T follicular helper cell (primary cell): ENCODE data around the gene MYO15A.

Experiments
- DNase-seq: peaks from one replicate; pipeline ENCODE4 v3.0.0-alpha.2; 2020; ENCODE audit warnings: low read depth

The MYO15A gene

GRCh38 chr17:18159551-18160120 is 51.1 kb downstream of the MYO15A start:
- no peak for DNase-seq

- no peak for DNase-seq
These were observed 51.7 kb downstream of the MYO15A start for GRCh38 chr17:18160128-18160856.

- no peak for DNase-seq
These were observed 52.9 kb downstream of the MYO15A start for GRCh38 chr17:18161207-18162145.

DNA sequence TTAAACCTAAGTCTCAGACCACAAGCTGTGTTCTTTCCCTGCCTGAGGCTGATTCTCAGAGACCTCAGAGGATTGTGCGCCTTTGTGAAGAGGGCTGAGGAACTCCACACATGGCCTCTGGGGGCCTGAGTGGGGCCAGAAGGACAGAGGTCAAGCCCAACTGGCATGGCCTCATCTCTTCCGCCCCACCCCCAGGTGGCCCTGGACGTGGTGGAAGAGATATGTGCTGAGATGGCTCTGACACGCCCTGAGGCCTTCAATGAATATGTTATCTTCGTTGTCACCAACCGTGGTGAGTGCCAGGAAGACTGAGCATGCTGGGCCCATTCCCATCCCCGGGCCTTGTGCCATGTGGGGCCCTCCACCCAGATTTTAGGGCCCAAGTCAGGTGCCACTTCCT is 55.0 kb downstream of the MYO15A start:
- no peak for DNase-seq

DNA sequence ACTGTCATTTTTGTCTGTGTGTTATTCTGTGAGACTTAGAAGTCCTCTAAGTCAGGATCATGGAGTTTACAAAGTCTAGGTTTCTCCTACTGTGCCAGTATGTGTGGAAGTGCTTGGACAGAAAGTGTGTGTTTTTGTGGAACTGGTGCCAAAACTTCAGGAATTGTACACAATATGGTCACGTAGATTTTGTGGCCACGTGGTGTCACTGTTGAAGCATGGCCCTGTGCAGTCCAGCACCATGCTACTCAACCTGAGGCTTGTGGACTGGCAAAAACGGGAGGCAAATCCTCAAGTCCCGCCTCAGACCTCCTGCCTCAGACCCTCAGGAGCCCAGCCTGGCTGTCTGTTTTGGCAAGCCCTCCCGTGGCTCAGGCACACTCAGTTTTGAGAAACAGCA is 58.3 kb downstream of the MYO15A start:
- DNase-seq = no peak

DNA sequence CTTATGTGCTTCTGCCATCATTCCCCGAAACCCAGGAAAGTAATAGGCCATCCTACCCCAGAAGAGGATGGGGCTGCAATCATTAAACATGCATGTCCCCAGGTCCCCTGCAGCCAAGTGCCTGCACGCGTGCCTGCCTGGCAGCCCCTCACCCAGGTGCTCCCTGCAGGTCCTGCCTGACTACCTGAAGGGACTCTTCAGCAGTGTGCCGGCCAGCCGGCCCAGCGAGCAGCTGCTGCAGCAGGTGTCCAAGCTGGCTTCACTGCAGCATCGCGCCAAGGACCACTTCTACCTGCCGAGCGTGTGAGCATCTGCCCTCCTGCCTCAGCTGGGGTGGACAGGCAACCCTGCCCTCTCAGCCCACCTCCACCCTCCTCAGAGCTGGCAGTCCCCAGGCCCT is 58.9 kb downstream of the MYO15A start:
- DNase-seq = no peak

DNA sequence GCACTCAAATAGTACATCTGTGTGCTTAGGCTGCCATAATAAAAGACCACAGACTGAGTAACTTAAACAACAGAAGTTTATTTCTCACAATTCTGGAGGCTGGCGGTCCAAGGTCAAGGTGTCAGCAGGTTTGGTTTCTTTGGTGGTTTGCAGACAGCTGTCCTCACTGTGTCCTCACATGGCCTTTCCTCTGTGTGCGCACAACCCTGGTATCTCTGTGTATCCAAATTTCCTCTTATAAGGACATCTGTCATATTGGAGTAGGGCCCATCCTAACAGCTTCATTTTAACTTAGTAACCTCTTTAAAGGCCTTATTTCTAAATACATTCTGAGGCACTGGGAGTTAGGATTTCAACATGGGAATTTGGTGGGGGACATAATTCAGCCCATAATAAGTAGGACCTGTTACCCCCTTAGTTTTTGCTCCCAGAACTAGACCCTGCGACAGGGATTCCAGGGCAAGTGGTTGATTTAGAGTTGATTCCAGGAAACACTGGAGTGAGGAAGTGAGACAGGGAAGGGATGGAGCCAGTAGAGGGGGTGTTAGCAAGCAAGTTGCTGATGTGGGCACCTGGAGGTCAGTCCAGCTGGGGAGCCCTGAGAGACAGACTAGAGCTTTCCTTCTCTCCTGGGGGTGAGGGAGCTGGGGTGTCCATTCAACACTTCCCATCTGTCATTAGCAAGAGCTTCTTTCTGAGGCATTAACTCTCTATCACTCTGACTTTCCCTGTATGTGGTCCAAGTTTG is 64.1 kb downstream of the MYO15A start:
- DNase-seq = no peak

DNA sequence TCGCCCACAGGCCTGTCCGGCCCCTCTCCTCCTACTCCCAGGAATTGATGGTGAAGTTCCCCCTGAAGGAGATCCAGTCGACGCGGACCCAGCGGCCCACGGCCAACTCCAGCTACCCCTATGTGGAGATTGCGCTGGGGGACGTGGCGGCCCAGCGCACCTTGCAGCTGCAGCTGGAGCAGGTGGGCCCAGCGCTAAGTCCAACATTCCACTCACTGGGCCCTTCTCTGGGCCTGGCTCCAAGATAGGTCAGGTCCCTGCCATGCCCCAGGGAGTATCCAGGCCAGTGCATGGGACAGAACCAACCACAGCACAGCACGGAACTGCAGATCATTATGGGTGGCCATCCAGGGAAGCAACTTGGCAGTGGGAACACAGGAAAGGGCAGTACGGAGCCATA is 65.2 kb downstream of the MYO15A start:
- DNase-seq = no peak

- no peak for DNase-seq
These were observed 67.6 kb downstream of the MYO15A start for GRCh38 chr17:18176176-18176575.

DNA sequence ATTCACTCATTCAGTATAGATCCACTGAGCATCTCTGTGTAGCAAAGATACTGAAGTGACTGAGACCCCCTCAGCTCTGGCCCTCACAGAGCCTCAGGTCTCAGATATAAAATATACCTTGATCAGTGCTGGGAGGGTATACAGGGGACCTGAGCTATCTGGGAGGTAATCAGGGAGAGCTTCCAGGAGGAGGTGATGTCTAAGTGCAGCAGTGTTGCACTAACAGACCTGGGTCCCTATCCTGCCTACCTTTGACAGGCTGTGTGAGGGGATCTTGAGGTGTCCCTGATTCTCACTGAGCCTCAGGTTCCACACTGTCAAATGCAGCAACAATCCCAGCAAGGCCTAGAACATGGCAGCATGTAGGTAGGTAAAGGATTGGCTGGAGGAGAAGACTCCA is 68.6 kb downstream of the MYO15A start:
- no peak for DNase-seq

DNA sequence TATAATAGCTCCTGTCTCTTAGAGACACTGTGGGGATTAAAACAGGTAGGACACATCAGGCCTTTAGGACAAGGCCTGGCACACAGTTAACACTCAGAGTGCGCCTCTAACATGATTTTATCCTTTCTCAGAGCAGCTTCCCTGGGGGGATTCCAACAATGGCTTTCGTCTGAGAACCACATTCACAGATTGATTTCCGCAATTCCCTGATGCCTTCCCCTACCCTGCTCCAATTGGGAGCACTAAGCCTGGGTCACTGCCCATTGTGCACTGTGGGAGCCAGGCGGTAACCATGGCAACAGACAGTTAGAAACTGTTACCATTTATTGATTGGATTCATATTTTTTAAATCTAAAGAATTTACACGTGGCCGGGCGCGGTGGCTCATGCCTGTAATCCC is 69.2 kb downstream of the MYO15A start:
- no peak for DNase-seq

GRCh38 chr17:18179196-18179595 is 70.6 kb downstream of the MYO15A start:
- no peak for DNase-seq

DNA sequence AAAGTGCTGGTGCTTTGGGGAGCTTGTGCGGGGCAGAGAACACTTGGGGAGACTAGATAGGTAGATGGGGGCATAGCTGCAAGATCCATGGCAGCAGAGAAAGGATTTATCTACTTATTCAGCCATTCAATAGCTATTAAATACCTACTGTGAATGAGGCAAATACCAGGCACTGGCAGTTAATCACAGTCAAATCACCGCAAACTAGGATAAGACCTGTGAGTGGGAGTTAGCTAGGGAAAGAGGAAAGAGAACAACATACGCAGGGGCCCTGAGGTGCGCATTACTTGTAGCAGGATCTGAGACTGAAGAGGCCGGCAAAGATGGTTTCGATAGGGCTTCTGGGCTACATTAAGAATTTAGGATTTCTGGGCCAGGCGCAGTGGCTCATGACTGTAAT is 71.2 kb downstream of the MYO15A start:
- no peak for DNase-seq

DNA sequence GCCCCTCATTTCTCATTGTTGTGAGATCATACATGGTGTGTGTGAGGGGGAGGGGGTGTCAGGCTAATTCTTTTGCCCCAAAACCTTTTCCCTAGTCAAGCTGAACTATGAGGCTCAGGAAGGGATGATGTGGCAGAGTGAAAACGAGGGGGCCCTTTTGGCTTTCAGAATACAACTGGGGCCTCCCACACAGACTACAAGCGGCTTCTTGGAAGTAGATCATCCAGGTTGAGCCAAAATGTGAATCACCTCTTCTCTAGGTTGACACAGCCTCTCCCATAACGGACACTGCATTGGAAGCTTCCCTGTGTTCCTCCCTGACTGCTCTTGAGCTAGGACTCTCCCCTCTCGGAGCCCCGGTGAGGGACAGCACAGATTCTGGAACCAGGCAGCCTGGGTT is 72.8 kb downstream of the MYO15A start:
- no peak for DNase-seq

- peak; percentile 7 for DNase-seq
These were observed 73.8 kb downstream of the MYO15A start for GRCh38 chr17:18182110-18182977.

- peak; percentile 67 for DNase-seq
These were observed 74.4 kb downstream of the MYO15A start for GRCh38 chr17:18182978-18183333.

DNA sequence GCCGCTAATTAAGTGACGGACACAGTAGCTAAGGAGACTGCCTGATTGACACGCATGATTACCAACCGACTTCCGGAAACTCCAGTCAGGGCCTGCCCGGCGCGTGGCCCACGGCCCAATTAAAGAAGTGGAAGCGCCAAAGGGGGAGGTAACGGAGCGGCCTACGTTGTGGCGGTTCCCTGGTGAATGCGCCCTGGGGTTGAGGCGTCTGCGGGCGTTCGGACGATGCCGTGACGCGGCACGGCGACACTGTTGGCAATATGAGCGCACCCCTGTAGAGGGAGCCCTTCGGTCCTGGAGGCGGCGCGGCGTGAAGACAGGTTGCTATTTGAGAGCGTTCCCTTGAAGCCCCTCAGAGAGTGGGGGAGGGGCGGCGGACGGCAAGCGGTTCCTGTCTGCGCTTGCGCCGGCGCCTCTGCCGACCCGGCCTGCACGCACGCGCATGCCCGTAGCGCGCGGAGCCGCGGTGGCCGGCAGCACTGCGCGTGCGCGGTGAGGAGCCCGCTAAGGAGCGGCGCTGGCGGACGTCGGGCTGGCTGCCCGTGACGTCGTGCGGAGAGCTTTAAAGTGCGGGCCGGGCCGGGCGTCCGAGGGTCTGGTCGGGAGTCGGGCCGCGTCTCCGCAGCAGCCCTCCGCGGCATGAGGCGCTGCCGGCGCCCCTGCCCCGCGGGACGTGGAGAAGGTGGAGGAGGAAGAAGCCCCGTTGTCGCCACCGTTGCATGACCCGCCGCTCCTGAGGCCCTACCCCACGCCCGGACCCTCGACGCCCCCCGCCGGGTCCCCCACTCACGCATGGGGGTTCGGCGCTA is 75.0 kb downstream of the MYO15A start, which contains the start of gene ALKBH5:
Gene ALKBH5 (plus strand): TSS at position 495 of the 809 bp plus-strand sequence. CDS start 416 bp downstream, outside the sequence.
- peak; percentile 96 for DNase-seq

DNA sequence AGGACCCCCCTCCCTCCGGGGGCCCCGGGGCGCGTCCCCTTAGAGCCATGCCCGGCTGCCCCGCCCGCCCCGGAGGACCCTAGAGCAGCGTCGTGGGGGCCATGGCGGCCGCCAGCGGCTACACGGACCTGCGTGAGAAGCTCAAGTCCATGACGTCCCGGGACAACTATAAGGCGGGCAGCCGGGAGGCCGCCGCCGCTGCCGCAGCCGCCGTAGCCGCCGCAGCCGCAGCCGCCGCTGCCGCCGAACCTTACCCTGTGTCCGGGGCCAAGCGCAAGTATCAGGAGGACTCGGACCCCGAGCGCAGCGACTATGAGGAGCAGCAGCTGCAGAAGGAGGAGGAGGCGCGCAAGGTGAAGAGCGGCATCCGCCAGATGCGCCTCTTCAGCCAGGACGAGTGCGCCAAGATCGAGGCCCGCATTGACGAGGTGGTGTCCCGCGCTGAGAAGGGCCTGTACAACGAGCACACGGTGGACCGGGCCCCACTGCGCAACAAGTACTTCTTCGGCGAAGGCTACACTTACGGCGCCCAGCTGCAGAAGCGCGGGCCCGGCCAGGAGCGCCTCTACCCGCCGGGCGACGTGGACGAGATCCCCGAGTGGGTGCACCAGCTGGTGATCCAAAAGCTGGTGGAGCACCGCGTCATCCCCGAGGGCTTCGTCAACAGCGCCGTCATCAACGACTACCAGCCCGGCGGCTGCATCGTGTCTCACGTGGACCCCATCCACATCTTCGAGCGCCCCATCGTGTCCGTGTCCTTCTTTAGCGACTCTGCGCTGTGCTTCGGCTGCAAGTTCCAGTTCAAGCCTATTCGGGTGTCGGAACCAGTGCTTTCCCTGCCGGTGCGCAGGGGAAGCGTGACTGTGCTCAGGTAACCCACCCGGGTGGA is 75.8 kb downstream of the MYO15A start:
- DNase-seq = peak; percentile 81

DNA sequence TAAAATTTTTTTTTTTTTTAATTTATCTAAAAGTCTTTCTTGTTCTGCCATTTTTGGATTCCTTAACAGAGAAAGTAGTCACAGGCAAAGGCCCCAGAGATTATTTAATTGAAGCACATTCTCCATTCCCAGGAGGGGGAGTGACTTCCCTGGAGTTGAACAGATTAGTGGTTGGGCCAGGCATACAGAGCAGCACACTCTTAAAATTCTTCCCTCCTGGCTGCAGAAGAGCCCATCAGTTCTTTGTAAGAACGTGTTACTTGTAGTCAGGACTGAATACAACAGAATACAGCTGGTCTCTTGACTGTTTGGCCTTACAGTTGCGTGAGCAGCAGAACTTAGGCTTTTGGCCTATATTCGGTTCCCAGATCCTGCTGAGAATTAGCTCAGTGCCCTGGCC is 76.8 kb downstream of the MYO15A start:
- no peak for DNase-seq
